HL-60 (cell line): ENCODE measurements around the gene S100PBP.

Experiments used
- DNase-seq, 2 experiments: peaks; one replicate each; pipeline ENCODE4 v3.0.0-alpha.2; 2010 to 2020; ENCODE audit warnings: low read depth in 1 of 2, low spot score in 1 of 2
- H3K27ac ChIP-seq: fragments of 250-450 bp; sonication (Bioruptor Pico); replicated peaks from 2 replicates; pipeline ENCODE4 v1.5.1; 2020; ENCODE audit warnings: mild to moderate bottlenecking, moderate library complexity
- H3K27me3 ChIP-seq: fragments of 250-450 bp; sonication (Bioruptor Pico); 2 replicates; pipeline ENCODE4 v1.5.1; 2021; ENCODE audit warnings: mild to moderate bottlenecking, moderate library complexity; ENCODE audit not compliant: insufficient read depth, poor library complexity, severe bottlenecking
- H3K4me3 ChIP-seq: replicated peaks from 2 replicates; pipeline ENCODE4 v1.5.1; 2011; ENCODE audit warnings: mild to moderate bottlenecking, control low read depth, low read length; ENCODE audit not compliant: insufficient read depth
- GABPA ChIP-seq: IDR thresholded peaks from 2 replicates; pipeline ENCODE4 v1.6.1; 2012; ENCODE audit warnings: low read depth
- POLR2AphosphoS5 ChIP-seq: IDR thresholded peaks from 2 replicates; pipeline ENCODE4 v1.6.1; 2012; ENCODE audit warnings: low read depth
- SPI1 ChIP-seq: IDR thresholded peaks from 2 replicates; pipeline ENCODE4 v1.6.1; 2012; ENCODE audit warnings: low read depth, mild to moderate bottlenecking, borderline replicate concordance
- TF ChIP-seq, protein P1 (sequence below): IDR thresholded peaks from 2 replicates; pipeline ENCODE4 v1.6.1; 2012; ENCODE audit warnings: low read depth; ENCODE audit not compliant: insufficient replicate concordance
- TF ChIP-seq, protein P2 (sequence below): IDR thresholded peaks from one replicate; pipeline ENCODE4 v1.5.1; 2011; ENCODE audit warnings: low read length, control low read depth, inconsistent platforms; ENCODE audit not compliant: insufficient read depth

Gene S100PBP

DNA sequence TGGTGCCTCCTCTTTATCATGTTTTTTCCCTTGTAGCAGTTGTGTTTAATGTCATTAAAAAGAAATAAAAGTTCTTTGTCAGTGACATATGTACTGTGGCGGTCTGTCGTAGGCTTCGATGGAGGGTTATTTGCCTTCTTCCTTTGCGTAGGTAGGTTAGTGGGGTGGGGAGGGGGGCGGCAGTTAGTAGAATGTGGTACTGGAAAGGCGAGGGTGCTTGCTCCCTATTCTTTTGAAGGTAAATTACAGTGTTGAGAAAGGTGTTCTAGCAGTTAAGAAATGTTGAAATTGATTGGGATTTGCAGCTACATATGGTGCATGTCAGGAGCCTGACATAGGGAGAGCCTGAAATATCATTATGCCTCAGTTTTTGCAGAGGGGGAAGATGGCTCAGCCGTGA is 41.3 kb downstream of the S100PBP start:
- no peaks in the 10 kb centered on the region for H3K27me3 ChIP-seq
- H3K4me3 ChIP-seq: no peak overlapping the region
- TF ChIP-seq GABPA: no peak
- TF ChIP-seq, protein P1, sequence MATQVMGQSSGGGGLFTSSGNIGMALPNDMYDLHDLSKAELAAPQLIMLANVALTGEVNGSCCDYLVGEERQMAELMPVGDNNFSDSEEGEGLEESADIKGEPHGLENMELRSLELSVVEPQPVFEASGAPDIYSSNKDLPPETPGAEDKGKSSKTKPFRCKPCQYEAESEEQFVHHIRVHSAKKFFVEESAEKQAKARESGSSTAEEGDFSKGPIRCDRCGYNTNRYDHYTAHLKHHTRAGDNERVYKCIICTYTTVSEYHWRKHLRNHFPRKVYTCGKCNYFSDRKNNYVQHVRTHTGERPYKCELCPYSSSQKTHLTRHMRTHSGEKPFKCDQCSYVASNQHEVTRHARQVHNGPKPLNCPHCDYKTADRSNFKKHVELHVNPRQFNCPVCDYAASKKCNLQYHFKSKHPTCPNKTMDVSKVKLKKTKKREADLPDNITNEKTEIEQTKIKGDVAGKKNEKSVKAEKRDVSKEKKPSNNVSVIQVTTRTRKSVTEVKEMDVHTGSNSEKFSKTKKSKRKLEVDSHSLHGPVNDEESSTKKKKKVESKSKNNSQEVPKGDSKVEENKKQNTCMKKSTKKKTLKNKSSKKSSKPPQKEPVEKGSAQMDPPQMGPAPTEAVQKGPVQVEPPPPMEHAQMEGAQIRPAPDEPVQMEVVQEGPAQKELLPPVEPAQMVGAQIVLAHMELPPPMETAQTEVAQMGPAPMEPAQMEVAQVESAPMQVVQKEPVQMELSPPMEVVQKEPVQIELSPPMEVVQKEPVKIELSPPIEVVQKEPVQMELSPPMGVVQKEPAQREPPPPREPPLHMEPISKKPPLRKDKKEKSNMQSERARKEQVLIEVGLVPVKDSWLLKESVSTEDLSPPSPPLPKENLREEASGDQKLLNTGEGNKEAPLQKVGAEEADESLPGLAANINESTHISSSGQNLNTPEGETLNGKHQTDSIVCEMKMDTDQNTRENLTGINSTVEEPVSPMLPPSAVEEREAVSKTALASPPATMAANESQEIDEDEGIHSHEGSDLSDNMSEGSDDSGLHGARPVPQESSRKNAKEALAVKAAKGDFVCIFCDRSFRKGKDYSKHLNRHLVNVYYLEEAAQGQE: no peak
- TF ChIP-seq, protein P2, sequence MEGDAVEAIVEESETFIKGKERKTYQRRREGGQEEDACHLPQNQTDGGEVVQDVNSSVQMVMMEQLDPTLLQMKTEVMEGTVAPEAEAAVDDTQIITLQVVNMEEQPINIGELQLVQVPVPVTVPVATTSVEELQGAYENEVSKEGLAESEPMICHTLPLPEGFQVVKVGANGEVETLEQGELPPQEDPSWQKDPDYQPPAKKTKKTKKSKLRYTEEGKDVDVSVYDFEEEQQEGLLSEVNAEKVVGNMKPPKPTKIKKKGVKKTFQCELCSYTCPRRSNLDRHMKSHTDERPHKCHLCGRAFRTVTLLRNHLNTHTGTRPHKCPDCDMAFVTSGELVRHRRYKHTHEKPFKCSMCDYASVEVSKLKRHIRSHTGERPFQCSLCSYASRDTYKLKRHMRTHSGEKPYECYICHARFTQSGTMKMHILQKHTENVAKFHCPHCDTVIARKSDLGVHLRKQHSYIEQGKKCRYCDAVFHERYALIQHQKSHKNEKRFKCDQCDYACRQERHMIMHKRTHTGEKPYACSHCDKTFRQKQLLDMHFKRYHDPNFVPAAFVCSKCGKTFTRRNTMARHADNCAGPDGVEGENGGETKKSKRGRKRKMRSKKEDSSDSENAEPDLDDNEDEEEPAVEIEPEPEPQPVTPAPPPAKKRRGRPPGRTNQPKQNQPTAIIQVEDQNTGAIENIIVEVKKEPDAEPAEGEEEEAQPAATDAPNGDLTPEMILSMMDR: no peak
- TF ChIP-seq SPI1: no peak
- TF ChIP-seq POLR2AphosphoS5: no peak
- DNase-seq: no peak
- H3K27ac ChIP-seq: no peak overlapping the region

DNA sequence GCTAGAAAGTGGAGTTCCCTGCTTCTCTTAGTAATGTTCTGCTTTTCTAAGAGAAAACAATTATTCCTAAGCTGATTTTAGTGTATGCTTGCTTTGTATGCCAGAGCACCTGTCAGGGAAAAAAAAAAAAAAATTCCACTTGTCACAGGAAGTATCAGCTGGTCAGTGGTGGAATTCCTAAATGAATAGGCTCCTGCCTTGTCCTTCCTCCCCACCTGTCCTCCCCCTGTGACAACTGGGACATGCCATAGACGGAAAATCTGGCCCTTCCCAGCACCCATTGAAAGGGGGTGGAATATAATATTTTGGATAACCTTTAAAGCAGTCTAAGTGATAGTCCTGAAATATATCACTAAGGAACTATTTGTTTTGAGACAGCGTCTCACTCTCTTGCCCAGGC is 42.5 kb downstream of the S100PBP start:
- no peak for DNase-seq
- Histone ChIP-seq H3K27me3 (no peaks in the 10 kb centered on the region), H3K27ac (no peak overlapping the region), H3K4me3 (no peak overlapping the region)
- TF ChIP-seq SPI1: no peak
- TF ChIP-seq, protein P2: no peak
- TF ChIP-seq POLR2AphosphoS5: no peak
- TF ChIP-seq GABPA: no peak
- TF ChIP-seq, protein P1: no peak

DNA sequence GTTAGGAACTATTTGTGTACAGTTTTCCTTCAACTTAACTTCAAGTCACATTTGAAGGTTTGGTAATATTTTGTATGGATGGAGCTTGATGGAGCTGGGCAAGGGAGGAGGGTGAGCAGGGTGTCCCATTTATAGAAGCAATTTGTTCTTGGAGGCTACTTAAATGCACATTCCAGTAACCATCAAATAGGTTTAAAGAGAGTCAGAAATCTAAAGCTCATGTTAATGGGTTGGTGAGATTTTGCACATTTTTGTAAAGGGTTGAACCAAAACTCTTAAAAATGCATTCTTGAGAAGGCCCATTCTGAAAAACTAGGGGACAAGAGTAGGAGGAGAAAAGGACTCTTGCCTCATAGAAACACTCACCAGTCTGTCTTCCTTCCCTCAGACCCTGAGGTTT is 43.1 kb downstream of the S100PBP start:
- no peak for DNase-seq
- no peak for TF ChIP-seq SPI1
- TF ChIP-seq, protein P1: no peak
- no peak for TF ChIP-seq GABPA
- TF ChIP-seq, protein P2: no peak
- TF ChIP-seq POLR2AphosphoS5: no peak
- no peak overlapping the region for H3K27ac ChIP-seq
- H3K4me3 ChIP-seq: no peak overlapping the region
- H3K27me3 ChIP-seq: no peaks in the 10 kb centered on the region
